Endothelial cell of umbilical vein (primary cell): ENCODE results near the gene SPATA2L.
"Not testable (repeated sequence)": the region's sequence is repeated elsewhere in the genome, so short reads cannot be mapped to it uniquely, and the experiment has no call there.

Experiments used
- EZH2 ChIP-seq: IDR thresholded peaks from 2 replicates; pipeline ENCODE4 v1.6.1; 2012; ENCODE audit warnings: borderline replicate concordance, low read depth, mild to moderate bottlenecking, moderate library complexity, low read length, inconsistent platforms; ENCODE audit not compliant: severe bottlenecking
- FOS ChIP-seq: IDR thresholded peaks from 2 replicates; pipeline ENCODE4 v1.6.1; 2011; ENCODE audit warnings: mild to moderate bottlenecking, low read length, moderate library complexity, borderline replicate concordance; ENCODE audit not compliant: insufficient read depth
- GATA2 ChIP-seq: IDR thresholded peaks from 2 replicates; pipeline ENCODE4 v1.7.0; 2011; ENCODE audit warnings: low read depth, mild to moderate bottlenecking, moderate library complexity, mixed read lengths, low read length; ENCODE audit not compliant: insufficient read length, insufficient read depth
- JUN ChIP-seq: IDR thresholded peaks from 2 replicates; pipeline ENCODE4 v1.6.1; 2011; ENCODE audit warnings: borderline replicate concordance, low read depth; ENCODE audit not compliant: insufficient read length, insufficient read depth
- MYC ChIP-seq: IDR thresholded peaks from one replicate; pipeline ENCODE4 v1.6.1; 2011; ENCODE audit warnings: mild to moderate bottlenecking, low read depth, low read length
- POLR2A ChIP-seq: IDR thresholded peaks from 2 replicates; pipeline ENCODE4 v1.6.1; 2012; ENCODE audit warnings: low read depth, mild to moderate bottlenecking, control low read depth, low read length
- POLR2AphosphoS5 ChIP-seq: IDR thresholded peaks from 2 replicates; pipeline ENCODE4 v1.6.1; 2012; ENCODE audit warnings: low read depth, mild to moderate bottlenecking, control low read depth, low read length, moderate library complexity; ENCODE audit not compliant: insufficient read depth
- TF ChIP-seq, protein P1 (sequence below), 2 donors: IDR thresholded peaks; 1 replicate in 1 of 2; 2 replicates in 1 of 2; pipeline ENCODE4 v1.5.1; 2011; ENCODE audit warnings: low read length in 2 of 2, mild to moderate bottlenecking in 2 of 2, moderate library complexity in 2 of 2, control low read depth in 1 of 2, inconsistent platforms in 1 of 2, low read depth in 1 of 2; ENCODE audit not compliant: insufficient read depth in 1 of 2; ENCODE audit errors: extremely low read depth in 1 of 2
- TF ChIP-seq, protein P2 (sequence below): IDR thresholded peaks from 2 replicates; pipeline ENCODE4 v1.6.1; 2011; ENCODE audit not compliant: insufficient read depth, insufficient read length

DNA sequence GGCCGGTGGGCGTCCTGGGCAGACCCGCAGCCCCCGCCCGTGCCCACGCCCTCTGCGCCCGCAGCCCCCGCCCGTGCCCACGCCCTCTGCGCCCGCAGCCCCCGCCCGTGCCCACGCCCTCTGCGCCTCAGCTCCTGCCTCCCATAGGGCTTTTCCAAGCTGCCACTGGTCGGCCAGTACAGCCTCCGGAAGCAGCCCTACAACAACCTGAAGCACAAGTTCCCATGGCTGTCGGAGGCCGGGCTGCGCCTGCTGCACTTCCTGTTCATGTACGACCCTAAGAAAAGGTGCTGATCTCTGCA is 6.8 kb downstream of the SPATA2L start:
- TF ChIP-seq, protein P1, sequence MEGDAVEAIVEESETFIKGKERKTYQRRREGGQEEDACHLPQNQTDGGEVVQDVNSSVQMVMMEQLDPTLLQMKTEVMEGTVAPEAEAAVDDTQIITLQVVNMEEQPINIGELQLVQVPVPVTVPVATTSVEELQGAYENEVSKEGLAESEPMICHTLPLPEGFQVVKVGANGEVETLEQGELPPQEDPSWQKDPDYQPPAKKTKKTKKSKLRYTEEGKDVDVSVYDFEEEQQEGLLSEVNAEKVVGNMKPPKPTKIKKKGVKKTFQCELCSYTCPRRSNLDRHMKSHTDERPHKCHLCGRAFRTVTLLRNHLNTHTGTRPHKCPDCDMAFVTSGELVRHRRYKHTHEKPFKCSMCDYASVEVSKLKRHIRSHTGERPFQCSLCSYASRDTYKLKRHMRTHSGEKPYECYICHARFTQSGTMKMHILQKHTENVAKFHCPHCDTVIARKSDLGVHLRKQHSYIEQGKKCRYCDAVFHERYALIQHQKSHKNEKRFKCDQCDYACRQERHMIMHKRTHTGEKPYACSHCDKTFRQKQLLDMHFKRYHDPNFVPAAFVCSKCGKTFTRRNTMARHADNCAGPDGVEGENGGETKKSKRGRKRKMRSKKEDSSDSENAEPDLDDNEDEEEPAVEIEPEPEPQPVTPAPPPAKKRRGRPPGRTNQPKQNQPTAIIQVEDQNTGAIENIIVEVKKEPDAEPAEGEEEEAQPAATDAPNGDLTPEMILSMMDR (IDR thresholded peaks at IDR 0.05; ENCODE audit: extremely low read depth in 1 of 2, insufficient read depth in 1 of 2, low read depth in 1 of 2, low read length in 2 of 2), result not testable (repeated sequence)
- not testable (repeated sequence) for TF ChIP-seq EZH2, GATA2, POLR2AphosphoS5, POLR2A, MYC, FOS, JUN
- TF ChIP-seq, protein P2, sequence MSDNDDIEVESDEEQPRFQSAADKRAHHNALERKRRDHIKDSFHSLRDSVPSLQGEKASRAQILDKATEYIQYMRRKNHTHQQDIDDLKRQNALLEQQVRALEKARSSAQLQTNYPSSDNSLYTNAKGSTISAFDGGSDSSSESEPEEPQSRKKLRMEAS, result not testable (repeated sequence)
